ENCODE measurements around the gene ZNF180.

ZNF180 gene

DNA sequence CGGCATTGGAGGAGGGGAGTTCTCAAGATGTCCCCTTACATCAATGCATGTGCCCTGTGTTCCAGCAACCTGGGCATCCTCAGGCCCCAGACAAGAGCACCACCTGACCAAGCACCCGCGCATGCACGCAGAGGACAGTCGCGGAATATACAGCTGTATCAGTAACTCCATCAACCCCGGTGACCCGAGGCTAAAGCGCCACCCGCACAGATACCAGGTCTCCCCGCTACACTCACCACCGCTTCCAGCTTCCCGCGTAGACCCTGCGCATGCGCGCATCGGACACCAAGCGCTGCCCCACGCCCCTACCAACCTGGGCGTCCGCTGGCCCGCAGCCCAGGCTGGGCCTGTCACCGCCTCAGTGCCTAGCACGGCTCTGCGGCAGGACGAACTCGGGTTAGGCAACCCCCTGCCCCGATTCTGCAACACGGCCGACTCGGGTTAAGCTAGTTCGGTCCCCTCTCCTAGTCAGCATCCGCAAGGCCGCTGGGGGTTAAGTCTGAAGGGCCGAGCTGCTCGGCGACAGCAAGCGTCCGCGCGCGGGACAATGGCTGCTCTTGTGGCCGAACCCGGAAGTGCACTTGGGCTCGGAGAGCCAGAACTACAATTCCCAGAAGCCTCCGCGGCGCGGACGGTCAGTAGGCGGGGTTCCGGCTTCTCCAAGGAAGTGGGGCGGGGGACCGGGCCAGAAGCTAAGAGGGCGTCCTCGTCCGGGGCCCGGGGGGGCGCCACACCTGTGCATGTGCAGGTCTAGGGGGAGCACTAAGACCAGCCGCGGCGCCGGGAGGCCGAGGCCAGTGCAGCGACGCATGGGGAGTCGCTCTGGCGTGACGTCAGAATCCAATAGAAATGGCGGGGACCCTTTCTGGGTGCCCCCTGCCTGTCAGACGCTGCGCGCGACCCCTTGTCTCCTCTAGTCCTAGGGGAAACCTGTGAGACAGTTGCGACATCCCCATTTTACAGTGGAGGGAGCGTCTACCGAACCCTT lies at the start of gene ZNF180:
ZNF180 (minus strand) TSS at position 561 of the 988 bp plus-strand sequence. CDS start 3,188 bp downstream, outside the sequence.
- Mint-ChIP-seq H3K4me1 (peaks cover 10% of the 10 kb centered on the region), H3K36me3 (ENCODE audit: low read depth) (peaks cover 52% of the 10 kb centered on the region), H3K27ac (peak within 1 kb of the TSS; percentile 92 to 97 (median 97)), H3K4me3 (peak within 1 kb of the TSS; percentile 96 to 97 (median 96)), H3K9me3 (peaks cover 47% of the 10 kb centered on the region), H3K27me3 (ENCODE audit: low read depth) (peaks cover 13% of the 10 kb centered on the region)
- TF ChIP-seq, protein P1, sequence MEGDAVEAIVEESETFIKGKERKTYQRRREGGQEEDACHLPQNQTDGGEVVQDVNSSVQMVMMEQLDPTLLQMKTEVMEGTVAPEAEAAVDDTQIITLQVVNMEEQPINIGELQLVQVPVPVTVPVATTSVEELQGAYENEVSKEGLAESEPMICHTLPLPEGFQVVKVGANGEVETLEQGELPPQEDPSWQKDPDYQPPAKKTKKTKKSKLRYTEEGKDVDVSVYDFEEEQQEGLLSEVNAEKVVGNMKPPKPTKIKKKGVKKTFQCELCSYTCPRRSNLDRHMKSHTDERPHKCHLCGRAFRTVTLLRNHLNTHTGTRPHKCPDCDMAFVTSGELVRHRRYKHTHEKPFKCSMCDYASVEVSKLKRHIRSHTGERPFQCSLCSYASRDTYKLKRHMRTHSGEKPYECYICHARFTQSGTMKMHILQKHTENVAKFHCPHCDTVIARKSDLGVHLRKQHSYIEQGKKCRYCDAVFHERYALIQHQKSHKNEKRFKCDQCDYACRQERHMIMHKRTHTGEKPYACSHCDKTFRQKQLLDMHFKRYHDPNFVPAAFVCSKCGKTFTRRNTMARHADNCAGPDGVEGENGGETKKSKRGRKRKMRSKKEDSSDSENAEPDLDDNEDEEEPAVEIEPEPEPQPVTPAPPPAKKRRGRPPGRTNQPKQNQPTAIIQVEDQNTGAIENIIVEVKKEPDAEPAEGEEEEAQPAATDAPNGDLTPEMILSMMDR (IDR thresholded peaks at IDR 0.05; ENCODE audit: unreplicated experiment in 3 of 3), result peak; percentile 60 to 67 (median 61)

DNA sequence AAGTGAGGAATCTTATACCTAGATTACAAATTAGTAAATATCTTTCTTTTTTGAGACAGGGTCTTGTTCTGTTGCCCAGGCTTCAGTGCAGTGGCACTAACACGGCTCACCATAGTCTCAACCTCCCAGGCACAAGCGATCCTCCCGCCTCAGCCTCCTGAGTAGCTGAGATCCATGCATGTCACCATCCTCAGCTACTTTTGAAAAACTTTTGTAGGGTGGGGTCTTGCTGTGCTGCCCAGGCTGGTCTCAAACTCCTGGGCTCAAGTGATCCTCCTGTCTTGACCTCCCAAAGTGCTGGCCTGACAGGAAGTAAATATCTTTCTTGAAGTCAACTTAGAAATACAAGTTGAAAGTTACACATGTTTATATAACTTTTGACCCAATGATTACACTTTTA lies 49.2 kb upstream of the ZNF180 start:
- H3K4me1 Mint-ChIP-seq, result no peaks in the 10 kb centered on the region
- TF ChIP-seq, protein P1 (IDR thresholded peaks at IDR 0.05; ENCODE audit: unreplicated experiment in 3 of 3), result no peak
- H3K36me3 Mint-ChIP-seq (ENCODE audit: low read depth), result no peaks in the 10 kb centered on the region
- no peak overlapping the region for H3K4me3 Mint-ChIP-seq
- peaks cover 15% of the 10 kb centered on the region for H3K27me3 Mint-ChIP-seq (ENCODE audit: low read depth)
- H3K27ac Mint-ChIP-seq, result no peak overlapping the region
- no peaks in the 10 kb centered on the region for H3K9me3 Mint-ChIP-seq

DNA sequence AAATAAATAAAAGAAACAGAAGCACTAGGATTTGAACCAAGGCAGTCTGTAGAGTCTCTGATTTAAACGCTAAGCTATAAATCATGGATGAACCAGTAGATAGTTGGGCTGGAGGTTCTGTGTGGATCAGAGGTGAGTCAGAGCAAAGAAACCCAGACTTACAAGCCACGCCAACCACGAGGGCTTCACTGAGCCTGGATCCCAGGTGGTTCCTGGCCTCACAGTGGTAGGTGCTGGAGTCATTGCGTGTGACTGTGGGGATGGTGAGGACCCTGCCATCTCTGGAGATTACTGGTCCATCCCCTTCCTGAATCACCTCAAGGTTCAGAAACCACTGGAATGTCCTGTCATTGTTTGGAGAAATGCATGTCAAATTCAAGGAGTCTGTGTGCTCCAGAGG lies 48.4 kb upstream of the ZNF180 start:
- H3K27me3 Mint-ChIP-seq (ENCODE audit: low read depth), result peaks cover 21% of the 10 kb centered on the region
- H3K4me3 Mint-ChIP-seq, result no peak overlapping the region
- TF ChIP-seq, protein P1 (IDR thresholded peaks at IDR 0.05; ENCODE audit: unreplicated experiment in 3 of 3), result no peak
- no peaks in the 10 kb centered on the region for H3K9me3 Mint-ChIP-seq
- no peaks in the 10 kb centered on the region for H3K36me3 Mint-ChIP-seq (ENCODE audit: low read depth)
- H3K27ac Mint-ChIP-seq, result no peak overlapping the region
- H3K4me1 Mint-ChIP-seq, result no peaks in the 10 kb centered on the region

DNA sequence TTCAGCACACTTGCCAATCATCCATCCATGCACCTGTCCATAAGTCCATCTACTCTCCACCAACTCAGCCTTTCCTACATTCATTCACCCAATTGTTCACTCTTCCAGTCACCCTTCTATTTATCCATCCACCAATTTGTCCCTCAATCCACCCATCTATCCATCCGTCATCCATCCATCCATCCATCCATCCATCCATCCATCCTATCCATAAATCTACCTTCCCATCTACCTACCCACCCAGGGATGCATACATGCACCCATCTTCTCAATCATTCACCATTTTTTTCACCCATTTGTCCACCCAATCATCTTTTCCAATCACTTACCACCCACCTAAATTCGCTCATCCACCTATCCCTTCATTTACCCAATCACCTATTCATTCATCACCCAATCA lies 43.7 kb upstream of the ZNF180 start:
- peaks cover 23% of the 10 kb centered on the region for H3K27me3 Mint-ChIP-seq (ENCODE audit: low read depth)
- H3K4me1 Mint-ChIP-seq, result no peaks in the 10 kb centered on the region
- H3K9me3 Mint-ChIP-seq, result peaks cover 2% of the 10 kb centered on the region
- H3K4me3 Mint-ChIP-seq, result no peak overlapping the region
- no peaks in the 10 kb centered on the region for H3K36me3 Mint-ChIP-seq (ENCODE audit: low read depth)
- TF ChIP-seq, protein P1 (IDR thresholded peaks at IDR 0.05; ENCODE audit: unreplicated experiment in 3 of 3), result no peak
- H3K27ac Mint-ChIP-seq, result no peak overlapping the region

DNA sequence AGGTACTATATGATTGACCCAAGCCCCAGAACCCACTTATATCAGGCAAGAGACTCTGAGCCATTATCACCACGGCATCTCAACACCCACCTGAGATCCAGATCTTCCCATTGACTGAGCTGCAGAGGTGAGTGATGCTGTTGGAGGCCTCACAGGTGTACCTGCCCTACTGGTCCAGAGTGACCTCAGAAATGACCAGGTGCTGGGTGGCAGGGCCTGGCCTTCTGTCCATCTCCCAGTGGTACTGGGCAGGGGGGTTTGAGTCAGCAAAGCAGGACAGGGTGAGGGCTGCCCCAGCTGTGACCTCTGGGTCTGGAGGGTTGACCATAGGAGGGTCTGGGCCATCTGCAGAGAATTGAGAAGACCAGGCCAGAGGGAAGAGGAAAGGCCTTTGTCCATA lies 42.3 kb upstream of the ZNF180 start:
- Mint-ChIP-seq H3K4me3 (no peak overlapping the region), H3K27me3 (ENCODE audit: low read depth) (peaks cover 26% of the 10 kb centered on the region), H3K4me1 (no peaks in the 10 kb centered on the region), H3K9me3 (peaks cover 2% of the 10 kb centered on the region), H3K36me3 (ENCODE audit: low read depth) (no peaks in the 10 kb centered on the region), H3K27ac (no peak overlapping the region)
- TF ChIP-seq, protein P1 (IDR thresholded peaks at IDR 0.05; ENCODE audit: unreplicated experiment in 3 of 3), result no peak
